Heart right ventricle (tissue), 16 donors: ENCODE results near the gene RYR3. TPM values are rescaled to one million over a fixed set of nuclear protein-coding genes. Genes with fewer than 3 reads are reported as not detected.
"Not testable (repeated sequence)": the region's sequence is repeated elsewhere in the genome, so short reads cannot be mapped to it uniquely, and the experiment has no call there.

ENCODE experiments used
- ATAC-seq, 8 donors: fragments of 200-7000 bp; cut with Tn5 transposase; one replicate each; pipeline ENCODE4 v1.9.1; 2020; ENCODE audit warnings: mild to moderate bottlenecking in 8 of 8, moderate library complexity in 8 of 8, moderate number of reproducible peaks in 1 of 8
- DNase-seq, 2 donors: peaks; one replicate each; pipeline ENCODE4 v3.0.0-alpha.2; 2020
- H3K27ac ChIP-seq, 10 donors: fragments of 200-600 bp; sonication (generic) in 2 of 10; one replicate each; pipeline versions ENCODE4 v1.5.0 to v1.8.0; 2020 to 2022; ENCODE audit warnings: mild to moderate bottlenecking in 3 of 10
- H3K27me3 ChIP-seq, 7 donors: fragments of 200-600 bp; one replicate each; pipeline ENCODE4 v1.8.0; 2021 to 2022; ENCODE audit warnings: mild to moderate bottlenecking in 2 of 7
- H3K36me3 ChIP-seq, 9 donors: fragments of 200-600 bp; sonication (generic) in 1 of 9; one replicate each; pipeline versions ENCODE4 v1.5.0 to v1.8.0; 2020 to 2022; ENCODE audit warnings: mild to moderate bottlenecking in 2 of 9
- H3K4me1 ChIP-seq, 9 donors: fragments of 200-600 bp; sonication (generic) in 1 of 9; one replicate each; pipeline versions ENCODE4 v1.5.0 to v1.8.0; 2020 to 2022; ENCODE audit warnings: mild to moderate bottlenecking in 4 of 9
- H3K4me3 ChIP-seq, 10 donors: fragments of 200-600 bp; sonication (generic) in 2 of 10; one replicate each; pipeline versions ENCODE4 v1.5.0 to v1.8.0; 2020 to 2022; ENCODE audit warnings: mild to moderate bottlenecking in 7 of 10, moderate library complexity in 2 of 10
- H3K9me3 ChIP-seq, 11 donors: fragments of 200-600 bp in 10 of 11; sonication (generic) in 2 of 11; one replicate each; pipeline versions ENCODE4 v1.5.0 to v1.8.0; 2013 to 2022; ENCODE audit warnings: mild to moderate bottlenecking in 2 of 11, control low read depth in 1 of 11, moderate library complexity in 1 of 11
- WGBS, 2 donors: extraction: QIAGEN DNeasy Blood & Tissue Kit; methylation state at CpG; one replicate each; pipeline ENCODE4 v1.1.7; 2013; ENCODE audit warnings: inconsistent platforms in 1 of 2; 5-methylcytosine and 5-hydroxymethylcytosine counted together
- intact Hi-C, 10 donors: fragments of 100-400 bp; cut with DNase I; formaldehyde crosslinking; loops; one replicate each; pipeline versions ENCODE4 v1.11.1 to v1.14.2; 2022
- polyA plus RNA-seq, 2 donors: library from polyadenylated mRNA; stranded (reverse); fragments of 200-250 nt; gene quantifications; one replicate each; pipeline ENCODE4 v1.2.3, GENCODE V29; 2013
- total RNA-seq, 10 donors: library from RNA; stranded (reverse); fragmentation: NEBNext Ultra II Directional in 3 of 10; extraction: Animal tissue kit (Norgen Biotek cat#: 25700) in 3 of 10; gene quantifications; one replicate each; pipeline versions ENCODE4 v1.2.1 to v1.2.4, GENCODE V29; 2021 to 2023
- TF ChIP-seq, protein P1 (sequence below), 9 donors: fragments of 200-600 bp; sonication (generic) in 2 of 9; IDR thresholded peaks; one replicate each; pipeline versions ENCODE4 v1.5.0 to v1.8.0; 2021 to 2022; ENCODE audit warnings: antibody characterized with exemption in 9 of 9, mild to moderate bottlenecking in 5 of 9, moderate library complexity in 1 of 9
- donor health status: Arrhythmogenic right ventricular cardiomyopathy.
- donor health status: ischemic (EF 13 %, LVEDD 7.1; RV severe dilation, severe dysfunction).
- donor health status: healthy with polysubstance abuse.
- donor health status: DM: no; HTN: yes; CAD: no.
- donor health status: DM: no; HTN: no; CAD: no.
- donor health status: ischemic (EF 25% LVEDD 6.9; RV normal size, moderate dysfunction).
- donor health status: ischemic (EF 25% LVEDD 5.7; RV mildly dilated, moderate dysfunction).
- donor health status: healthy.
- donor health status: DM: yes; HTN: yes; CAD: no.
- donor health status: Ischemic cardiomyopathy.
- donor health status: ischemic (EF 35%, LVEDD 5.7; RV mildly dilated, moderate dysfunction).
- donor health status: nonischemic (EF 11% LVEDD 7.7; RV severe dilation, severe dysfunction).
- donor health status: DM: yes; HTN: yes; CAD: no.
- donor health status: PGD.
- donor health status: ischemic (EF 29% LVEDD 5.4; RV normal size, mild dysfunction).
- donor health status: nonischemic (EF 23%, LVEDD 6.1; RV moderate dilation, normal function).

RYR3 gene
- total and polyA plus RNA-seq, 12 donors: 0.02 to 1.00 (median 0.13) TPM; not detected in 2

DNA sequence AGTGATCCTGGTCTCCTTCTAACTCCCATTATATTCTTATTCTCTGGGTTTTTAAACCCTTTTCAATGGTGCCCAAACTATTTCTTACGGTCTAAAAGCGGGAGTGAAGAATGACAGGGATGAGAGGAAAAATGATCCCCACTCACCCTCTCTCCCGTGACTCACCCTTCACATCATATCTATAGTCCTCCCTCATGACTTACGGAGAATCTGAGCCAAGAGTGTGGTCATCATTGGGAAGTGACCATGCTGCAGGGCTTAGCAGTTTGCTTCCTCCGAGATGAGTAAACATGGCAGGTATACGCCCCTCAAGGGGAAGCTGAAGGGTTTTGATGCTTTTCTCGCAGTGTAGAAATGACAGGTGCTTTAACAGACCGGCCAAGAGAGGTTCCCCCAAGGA is 274.0 kb downstream of the RYR3 start:
- H3K4me3 ChIP-seq: no peak overlapping the region
- ATAC-seq (peak in 4 of 8 donors; percentile 29 to 85 (median 56)), DNase-seq (peak in 1 of 2 donors; percentile 18)
- 48 to 49% methylated on average over 8 of the region's 8 CpGs for WGBS, 2 donors
- peaks cover 0 to 6% (median 0%) of the 10 kb centered on the region in 7 donors for H3K27me3 ChIP-seq
- H3K9me3 ChIP-seq: peaks cover 0 to 2% (median 0%) of the 10 kb centered on the region in 11 donors
- no peaks in the 10 kb centered on the region for H3K4me1 ChIP-seq
- no peaks in the 10 kb centered on the region for H3K36me3 ChIP-seq
- TF ChIP-seq, protein P1, sequence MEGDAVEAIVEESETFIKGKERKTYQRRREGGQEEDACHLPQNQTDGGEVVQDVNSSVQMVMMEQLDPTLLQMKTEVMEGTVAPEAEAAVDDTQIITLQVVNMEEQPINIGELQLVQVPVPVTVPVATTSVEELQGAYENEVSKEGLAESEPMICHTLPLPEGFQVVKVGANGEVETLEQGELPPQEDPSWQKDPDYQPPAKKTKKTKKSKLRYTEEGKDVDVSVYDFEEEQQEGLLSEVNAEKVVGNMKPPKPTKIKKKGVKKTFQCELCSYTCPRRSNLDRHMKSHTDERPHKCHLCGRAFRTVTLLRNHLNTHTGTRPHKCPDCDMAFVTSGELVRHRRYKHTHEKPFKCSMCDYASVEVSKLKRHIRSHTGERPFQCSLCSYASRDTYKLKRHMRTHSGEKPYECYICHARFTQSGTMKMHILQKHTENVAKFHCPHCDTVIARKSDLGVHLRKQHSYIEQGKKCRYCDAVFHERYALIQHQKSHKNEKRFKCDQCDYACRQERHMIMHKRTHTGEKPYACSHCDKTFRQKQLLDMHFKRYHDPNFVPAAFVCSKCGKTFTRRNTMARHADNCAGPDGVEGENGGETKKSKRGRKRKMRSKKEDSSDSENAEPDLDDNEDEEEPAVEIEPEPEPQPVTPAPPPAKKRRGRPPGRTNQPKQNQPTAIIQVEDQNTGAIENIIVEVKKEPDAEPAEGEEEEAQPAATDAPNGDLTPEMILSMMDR (IDR thresholded peaks at IDR 0.05): no peak
- H3K27ac ChIP-seq: no peak overlapping the region
- intact Hi-C loops: loop anchor here in 1 of 10 donors (10.0 kb wide), 1 partner anchor 60 kb away; no protein-coding TSS in a partner anchor

DNA sequence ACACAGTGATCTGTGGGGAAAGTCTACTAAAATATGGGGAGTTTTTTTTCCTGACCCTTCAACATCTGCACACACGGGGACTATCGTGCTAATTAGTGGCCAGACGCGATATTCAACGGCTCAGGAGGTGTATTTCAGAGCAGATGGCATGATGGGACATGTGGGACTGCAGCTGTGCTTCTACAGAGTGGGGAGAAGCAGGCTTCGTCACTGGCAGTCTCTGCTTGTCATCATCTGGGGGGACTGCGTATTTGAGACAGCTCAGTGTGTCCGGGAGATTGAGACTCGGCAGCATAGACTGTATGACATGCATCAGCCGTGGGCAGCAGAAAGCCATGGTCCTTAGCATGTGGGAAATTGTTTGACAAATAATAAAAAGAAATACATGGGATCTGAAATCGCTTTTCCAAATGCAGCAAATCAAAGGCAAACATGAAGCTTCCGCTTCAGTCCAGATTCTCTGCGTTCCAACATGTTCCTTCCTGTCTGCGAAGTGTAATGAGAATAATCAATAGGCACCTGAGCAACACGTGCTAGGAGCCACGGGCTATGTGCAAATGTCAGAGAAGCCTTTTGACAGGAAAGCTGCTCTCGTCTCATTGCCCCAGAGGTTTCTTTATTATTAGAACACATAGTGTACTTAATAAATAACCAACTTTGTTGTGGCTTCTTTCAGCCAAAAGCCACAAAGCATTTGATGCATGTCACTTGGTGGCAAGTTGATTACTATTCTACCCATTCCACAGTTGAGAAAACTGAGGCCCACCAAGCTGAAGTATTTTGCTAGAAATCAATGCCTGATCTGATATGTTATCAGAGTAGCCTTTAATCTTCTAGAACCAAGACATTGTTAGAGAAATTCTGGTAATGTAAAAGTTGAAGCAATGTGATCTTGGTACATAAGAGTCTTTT is 276.3 kb downstream of the RYR3 start:
- Histone ChIP-seq H3K27me3 (peaks cover 0 to 6% (median 0%) of the 10 kb centered on the region in 7 donors), H3K4me3 (no peak overlapping the region), H3K27ac (no peak overlapping the region), H3K36me3 (no peaks in the 10 kb centered on the region), H3K4me1 (no peaks in the 10 kb centered on the region), H3K9me3 (peaks cover 0 to 2% (median 0%) of the 10 kb centered on the region in 11 donors)
- intact Hi-C loops: loop anchor here in 1 of 10 donors (10.0 kb wide), 1 partner anchor 62 kb away; no protein-coding TSS in a partner anchor
- DNase-seq (no peak), ATAC-seq (no peak)
- WGBS, 2 donors: 68 to 73% methylated on average over 17 of the region's 17 CpGs
- TF ChIP-seq, protein P1 (IDR thresholded peaks at IDR 0.05): no peak

DNA sequence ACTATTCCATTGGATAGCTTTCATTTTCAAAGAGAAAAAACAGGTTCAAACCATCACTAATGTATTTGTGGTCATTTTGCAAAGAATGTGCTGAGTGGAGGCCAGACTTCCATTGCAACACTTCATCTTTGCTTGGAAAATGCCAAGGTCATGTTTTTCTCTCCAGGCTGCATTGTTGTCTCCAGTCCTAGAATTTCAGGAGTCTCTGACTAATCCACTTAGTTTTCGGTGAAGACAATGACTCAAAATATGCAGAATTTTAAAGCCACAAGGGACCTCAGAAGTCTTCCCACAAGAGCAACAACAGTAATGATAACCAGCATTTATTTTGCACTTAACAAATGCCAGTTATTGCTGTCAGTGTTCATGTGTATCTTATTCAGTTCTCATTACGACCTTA is 277.0 kb downstream of the RYR3 start:
- Histone ChIP-seq H3K27me3 (peaks cover 0 to 6% (median 0%) of the 10 kb centered on the region in 7 donors), H3K9me3 (peaks cover 0 to 2% (median 0%) of the 10 kb centered on the region in 11 donors), H3K27ac (no peak overlapping the region), H3K4me3 (no peak overlapping the region), H3K4me1 (no peaks in the 10 kb centered on the region), H3K36me3 (no peaks in the 10 kb centered on the region)
- WGBS, 2 donors: 45 to 53% methylated on average over 2 of the region's 2 CpGs
- DNase-seq (no peak), ATAC-seq (peak in 1 of 8 donors; percentile 41)
- intact Hi-C loops: loop anchor here in 1 of 10 donors (10.0 kb wide), 1 partner anchor 63 kb away; no protein-coding TSS in a partner anchor
- TF ChIP-seq, protein P1 (IDR thresholded peaks at IDR 0.05): no peak

DNA sequence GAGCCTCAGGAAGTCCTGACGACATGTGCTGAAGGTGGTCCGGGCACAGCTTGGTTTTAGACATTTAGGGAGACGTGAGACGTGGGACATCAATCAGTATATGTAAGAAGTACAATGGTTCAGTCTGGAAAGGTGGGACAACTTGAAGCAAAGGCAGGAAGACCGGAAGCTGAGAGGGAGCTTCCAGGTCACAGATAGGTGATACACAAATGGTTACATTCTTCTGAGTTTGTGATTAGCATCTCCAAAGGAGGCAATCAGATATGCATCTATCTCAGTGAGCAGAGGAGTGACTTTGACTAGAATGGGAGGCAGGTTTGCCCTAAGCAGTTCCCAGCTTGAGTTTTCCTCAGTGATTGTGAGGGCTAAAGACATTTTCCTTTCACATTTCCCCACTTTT is 282.1 kb downstream of the RYR3 start:
- 79 to 84% methylated on average over 5 of the region's 5 CpGs for WGBS, 2 donors
- H3K27ac ChIP-seq: no peak overlapping the region

DNA sequence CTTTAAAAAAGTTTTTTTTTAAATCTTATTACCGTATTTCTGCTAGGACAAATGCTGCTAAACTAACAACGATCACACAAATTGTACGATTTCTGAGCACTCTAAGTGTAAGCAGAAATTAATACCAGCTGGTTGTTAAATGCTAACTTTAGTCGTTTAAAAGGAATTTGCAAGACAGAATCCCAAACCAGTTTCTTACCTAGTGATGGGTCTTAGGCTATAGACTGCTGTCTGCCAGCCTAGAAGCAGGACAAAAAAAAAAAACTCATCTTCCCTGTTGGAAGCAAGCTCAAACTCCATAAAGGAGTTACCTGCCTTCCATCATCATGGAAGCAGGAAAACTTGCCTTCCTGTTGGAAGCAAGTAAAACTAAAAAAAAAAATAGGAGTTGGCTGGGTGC is 287.6 kb downstream of the RYR3 start:
- H3K9me3 ChIP-seq, H3K4me1 ChIP-seq, H3K27ac ChIP-seq, H3K27me3 ChIP-seq, ATAC-seq, H3K36me3 ChIP-seq, DNase-seq, H3K4me3 ChIP-seq: not testable (repeated sequence)
- WGBS, 2 donors: 64 to 68% methylated on average over 4 of the region's 4 CpGs
- intact Hi-C loops: loop anchor here in 1 of 10 donors (10.0 kb wide), 1 partner anchor 284 kb away; the partner anchor contains the start of gene RYR3

More for the DNA sequence above, 282.1 kb downstream of the RYR3 start:
- Histone ChIP-seq H3K4me1 (no peaks in the 10 kb centered on the region), H3K4me3 (no peak overlapping the region), H3K9me3 (peaks cover 0 to 2% (median 0%) of the 10 kb centered on the region in 11 donors), H3K27me3 (no peaks in the 10 kb centered on the region), H3K36me3 (no peaks in the 10 kb centered on the region)
- no peak for DNase-seq
- TF ChIP-seq, protein P1 (IDR thresholded peaks at IDR 0.05): no peak
- intact Hi-C loops: loop anchor here in 1 of 10 donors (10.0 kb wide), 1 partner anchor 278 kb away; the partner anchor contains the start of gene RYR3
- no peak for ATAC-seq
